Stimulated activated CD4-positive, alpha-beta T cell treated with anti-CD3 and anti-CD28 coated beads, Interleukin-2, amount 100 ng/mL, for 4 hours (primary cell): Measurements from ENCODE around the gene SUSD3.
"Not testable (repeated sequence)": the region's sequence is repeated elsewhere in the genome, so short reads cannot be mapped to it uniquely, and the experiment has no call there.

ENCODE experiments used
- DNase-seq: peaks from one replicate; pipeline ENCODE4 v3.0.0-alpha.2; 2020; ENCODE audit warnings: low read depth

SUSD3 gene

DNA sequence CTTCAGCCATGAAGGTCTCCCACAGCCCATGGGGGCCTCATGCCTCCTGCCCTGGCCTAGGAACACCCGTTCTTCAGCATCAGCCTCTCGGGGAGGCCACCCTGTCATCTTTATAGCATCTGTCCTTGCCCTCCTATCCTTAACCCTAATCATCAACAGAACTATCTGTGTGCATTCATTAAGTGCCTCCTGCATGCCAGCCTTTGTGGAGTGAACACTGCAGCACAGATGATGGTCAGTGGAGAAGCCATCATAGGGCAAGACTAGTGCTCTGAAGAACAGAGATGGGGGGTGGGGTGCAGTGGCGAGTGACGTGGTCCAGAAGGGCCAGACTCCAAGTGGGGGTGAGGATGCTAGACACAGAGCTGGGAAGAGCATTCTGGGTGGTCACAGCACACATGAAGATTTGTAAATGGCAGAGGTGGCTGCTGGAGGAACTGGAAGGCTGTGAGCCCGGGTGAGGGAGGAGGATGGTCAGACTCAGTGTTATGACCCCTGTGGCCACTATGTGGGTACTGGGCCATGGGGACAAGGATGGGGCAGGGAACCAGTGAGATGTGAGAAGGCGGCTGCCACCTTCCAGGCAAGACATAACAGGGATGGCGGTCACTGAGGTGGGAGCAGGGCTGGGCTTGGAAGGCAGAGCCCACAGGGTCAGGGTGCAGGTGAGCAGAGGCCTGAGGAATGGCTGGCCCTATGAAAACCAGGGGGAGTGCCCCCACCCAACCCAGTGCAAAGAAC is 33.9 kb downstream of the SUSD3 start:
- no peak for DNase-seq

DNA sequence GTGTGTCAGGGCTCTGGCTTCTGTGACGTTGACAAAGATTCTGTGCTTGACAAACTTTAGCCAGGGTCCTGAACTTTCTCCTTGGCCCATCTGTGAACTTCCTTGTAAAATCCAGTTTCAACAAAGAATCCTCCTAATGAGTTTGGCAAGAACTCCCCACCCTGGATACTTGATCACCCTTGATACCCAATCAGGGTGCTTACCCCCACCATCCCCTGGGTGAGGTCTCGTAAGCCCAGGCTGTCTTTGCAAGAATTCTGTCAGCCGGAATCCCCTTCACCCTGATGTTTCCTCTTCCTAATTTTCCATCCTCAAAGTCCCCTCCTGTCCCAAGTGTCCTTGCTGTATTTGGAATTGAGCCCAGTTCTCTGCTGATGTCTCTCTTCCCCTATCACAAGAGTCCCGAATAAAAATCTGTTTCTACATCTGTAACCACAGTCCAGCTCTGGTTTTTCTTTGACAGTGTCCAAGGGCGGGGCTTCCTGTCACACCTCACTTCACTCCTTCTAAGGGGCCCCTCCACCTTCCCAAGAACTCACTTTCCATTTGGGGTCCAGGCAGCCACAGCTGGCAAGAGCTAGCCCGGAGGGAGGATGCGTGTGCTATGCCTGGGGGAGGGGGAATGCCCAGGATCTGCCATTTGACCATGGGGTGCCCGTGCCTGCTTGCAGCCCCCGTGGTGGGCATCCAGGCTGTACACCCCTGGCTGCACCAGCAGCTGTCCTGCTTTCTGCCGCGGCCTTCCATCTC is 34.8 kb downstream of the SUSD3 start:
- DNase-seq, result no peak

DNA sequence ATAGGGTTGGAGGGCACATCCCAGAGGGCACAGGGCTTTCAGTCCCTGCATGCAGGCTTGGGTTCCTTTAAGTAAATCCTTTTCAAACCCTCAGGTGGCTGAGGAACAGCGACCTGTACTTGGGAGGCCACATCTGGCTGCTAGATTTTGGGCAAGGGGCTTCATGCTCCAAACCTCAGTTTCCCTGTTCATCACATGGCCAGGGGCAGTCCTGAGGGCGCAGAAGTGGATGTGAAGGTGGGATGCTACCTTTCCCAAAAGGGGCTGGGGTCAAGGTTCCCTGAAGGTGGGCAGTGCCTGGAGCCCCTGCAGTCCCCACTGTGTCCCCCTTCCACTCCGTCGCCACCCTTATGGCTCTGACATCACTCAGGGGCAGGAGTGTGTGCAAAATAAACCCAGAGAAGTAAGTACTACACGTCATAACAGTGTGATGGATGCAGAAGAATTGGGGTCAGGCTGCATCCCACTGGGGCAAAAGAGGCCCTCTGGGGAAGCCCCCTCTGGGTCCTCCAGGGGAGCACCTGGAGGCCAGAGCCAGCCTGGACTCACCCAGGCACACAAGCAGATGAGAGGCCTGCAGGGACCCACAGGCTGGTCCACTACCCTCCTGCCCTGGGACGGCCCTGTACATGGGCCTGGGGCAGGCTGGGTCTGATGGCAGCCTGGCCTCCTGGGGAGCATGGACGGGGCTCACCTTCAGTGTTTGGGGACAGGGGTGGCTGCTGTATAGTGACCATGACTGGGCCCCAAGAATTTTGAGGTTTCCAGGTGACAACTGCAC is 35.6 kb downstream of the SUSD3 start:
- no peak for DNase-seq

DNA sequence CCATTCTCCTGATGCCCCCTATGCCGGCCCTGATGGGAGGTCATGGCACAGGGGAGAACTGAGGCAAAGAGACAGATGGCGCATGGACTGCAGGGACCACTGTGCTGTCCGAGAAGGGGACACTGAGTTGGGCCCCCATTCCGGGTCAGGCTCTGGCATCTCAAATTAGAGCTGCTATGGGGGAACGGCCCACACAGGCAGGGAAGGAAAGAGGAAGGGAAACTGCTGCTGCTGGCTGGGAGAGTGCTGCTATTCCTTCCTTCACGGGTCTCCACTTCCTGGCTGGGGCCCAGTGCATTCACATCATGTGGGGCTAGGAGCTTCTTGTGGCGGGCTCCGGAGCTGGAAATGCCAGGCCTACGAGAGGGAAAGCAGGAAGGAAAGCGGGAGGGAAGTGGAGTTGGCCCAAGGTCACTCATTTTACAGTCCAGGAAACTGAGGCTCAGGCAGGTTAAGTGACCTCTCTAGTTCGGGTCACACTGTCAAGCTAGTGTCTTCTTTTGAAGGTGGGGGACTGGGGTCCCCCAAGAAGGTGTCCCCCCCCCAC is 36.2 kb downstream of the SUSD3 start:
- no peak for DNase-seq

DNA sequence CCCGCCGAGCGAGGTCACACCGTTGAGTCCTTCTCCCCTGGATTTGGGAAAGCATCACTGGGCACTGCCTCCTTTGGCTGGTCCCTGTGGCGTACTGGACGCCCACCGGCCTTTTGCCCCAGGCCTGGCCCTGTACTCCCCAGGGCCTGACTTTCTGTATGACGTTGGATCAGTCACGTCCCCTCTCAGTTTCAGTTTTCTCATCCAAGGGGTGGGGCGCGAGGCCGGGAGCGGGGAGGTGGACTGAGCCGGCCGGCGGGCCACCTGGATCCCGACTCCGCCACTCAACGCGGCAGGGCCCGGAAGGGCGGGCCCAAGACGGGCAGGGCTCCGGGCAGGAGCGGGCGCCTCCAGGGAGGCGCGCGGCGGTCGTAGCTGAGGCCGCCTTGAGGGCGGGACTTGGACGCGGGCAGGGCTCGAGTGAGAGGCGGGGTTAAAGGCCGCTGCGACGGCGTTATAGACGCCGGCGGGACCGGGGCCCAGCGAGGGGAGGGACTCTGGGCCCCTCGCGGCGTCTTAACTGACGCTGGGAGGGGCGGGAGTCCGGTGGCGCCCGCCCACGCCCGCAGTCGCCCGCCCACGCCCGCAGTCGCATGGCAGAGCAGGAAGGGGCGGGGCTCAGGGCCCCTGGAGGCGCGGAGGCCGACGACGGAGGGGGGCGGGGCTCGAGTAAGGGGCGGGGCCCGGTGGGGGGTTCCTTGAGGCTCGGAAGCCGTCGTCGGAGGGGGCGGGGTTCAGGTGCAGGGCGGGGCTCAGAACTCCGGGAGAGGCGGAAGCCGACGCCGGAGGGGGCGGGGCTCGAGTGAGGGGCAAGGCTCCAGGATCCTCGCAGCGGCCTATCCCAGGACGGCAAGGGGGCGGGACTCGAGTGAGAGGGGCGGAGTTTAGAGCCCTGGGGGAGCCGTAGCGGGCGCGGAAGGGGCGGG is 37.0 kb downstream of the SUSD3 start:
- DNase-seq, result peak; percentile 100

DNA sequence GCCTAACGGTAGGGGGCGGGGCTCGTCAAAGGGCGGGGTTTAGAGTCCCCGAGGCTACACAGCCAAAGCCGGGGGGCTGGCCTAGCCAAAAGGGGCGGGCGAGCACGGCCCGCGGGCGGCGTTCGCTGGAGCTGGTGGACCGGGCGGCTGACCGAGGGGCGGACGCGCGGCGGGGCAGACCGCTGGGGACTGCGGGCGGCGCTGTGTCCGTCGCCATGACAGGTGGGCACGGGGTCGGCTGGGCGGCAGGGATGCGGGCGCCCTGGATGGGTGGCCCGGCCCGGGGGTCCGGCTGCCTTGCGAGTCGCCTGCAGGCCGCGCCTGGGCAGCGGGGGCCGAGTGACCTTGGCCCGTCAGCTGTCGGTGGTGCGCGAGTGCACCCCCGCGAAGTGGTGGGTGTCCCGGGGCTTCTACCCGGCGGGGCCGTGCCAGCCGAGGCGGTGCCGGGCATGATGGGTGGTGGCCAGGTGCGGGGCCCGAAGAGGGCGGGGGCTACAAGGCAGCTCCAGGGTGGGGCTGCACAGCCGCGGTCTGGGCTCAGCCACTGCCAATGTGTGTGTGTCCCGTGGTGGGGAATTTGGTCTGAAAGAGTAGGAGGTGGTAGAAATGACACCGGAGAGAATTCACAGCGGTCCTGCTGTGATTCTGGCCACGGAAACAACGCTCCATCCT is 37.8 kb downstream of the SUSD3 start, which contains the start of gene CARD19:
CARD19 (plus strand) TSS at position 87 of the 672 bp plus-strand sequence; CDS start at position 216, 129 bp downstream.
- DNase-seq, result no peak

DNA sequence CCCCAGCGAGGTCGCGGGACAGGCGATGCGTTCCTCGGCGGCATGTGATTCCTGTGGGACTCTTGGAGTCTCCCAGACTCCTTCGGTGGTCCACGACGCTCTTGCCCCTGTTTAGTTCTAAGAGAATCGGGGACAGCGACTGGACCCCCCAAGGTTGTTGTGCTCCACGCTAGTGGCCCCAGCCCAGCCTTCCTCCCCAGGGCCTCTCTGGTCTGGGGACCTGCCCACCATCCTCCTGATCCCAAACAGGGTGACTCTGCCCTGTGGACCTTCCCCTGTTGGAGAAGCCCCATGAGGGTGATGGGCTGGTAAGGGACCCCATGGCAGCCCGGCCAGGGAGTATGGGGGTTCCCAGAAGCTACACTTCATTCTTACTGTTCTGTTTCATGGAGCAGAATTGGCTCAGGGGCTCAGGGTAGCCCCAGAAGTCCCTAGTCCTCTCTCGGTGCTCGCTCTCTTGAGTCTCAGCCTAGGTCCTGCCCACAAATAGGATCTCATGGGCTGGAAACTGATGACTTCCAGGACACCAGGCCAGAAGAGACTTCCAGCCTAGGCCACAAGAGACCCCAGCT is 38.4 kb downstream of the SUSD3 start:
- DNase-seq, result no peak

DNA sequence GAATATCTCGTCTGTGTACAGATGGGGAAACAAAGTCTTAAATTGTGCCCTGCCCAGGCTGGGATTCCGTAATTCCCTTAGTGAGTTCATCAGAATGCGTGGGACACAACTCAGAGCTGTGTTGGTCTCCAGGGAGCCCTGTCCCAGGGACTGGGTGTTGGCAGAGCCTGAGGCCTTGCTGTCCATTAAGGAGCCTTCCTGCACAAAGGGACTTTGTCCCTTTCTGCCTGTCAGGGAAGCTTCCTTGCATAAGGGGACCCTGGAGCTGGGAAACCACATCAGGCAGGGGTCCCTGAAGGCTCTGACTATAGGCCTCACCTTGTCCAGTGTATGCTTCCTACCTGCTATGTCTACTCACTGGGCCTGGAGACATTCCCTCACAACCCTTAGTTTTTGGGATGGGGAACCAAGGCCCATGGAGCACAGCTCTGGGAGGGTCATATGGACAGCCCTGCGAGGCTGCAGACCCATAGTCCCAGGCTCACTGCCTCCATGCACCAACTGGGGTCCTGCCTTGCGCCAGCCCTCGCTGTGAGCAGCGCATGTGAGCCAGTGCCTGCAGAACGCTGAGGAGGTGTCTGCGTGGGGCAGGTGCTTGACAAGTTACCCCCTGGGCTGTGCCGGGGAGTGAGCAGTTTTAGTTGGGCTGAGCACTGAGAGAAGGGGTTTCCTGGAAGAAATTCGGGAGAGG is 39.2 kb downstream of the SUSD3 start:
- no peak for DNase-seq

DNA sequence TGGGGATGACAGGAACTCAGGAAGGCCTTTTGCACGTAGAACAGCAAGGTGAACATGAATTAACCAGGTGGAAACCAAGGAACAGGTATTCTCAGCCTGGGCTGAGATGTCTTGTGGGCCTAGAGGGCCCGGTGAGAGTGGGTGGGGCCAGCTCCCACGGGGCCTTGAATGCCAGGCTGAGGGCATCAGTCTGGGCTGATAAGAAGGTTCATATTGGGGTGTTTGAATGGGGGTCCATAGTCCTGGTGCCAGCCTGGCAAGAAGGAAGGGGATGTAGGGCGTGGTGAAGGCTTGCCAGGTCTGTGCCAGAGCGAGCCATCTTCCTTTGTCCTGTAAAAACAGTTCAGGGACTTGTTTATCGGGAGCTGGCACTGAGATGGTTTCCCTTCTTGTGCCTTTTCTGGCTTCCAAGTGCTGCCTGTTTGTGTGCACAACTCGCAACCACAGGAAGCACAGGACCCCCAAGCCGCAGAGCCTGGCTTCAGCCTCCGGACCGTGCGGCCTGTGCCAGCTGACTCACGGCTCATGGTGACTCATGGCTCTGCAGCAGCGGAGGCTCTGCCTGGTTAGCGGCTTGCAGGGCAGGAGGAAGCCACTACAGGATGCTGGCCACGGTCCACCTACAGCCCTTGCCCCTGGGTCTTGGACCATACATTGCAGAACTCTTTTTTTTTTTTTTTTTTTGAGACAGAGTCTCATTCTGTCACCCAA is 39.9 kb downstream of the SUSD3 start:
- peak; percentile 41 for DNase-seq

DNA sequence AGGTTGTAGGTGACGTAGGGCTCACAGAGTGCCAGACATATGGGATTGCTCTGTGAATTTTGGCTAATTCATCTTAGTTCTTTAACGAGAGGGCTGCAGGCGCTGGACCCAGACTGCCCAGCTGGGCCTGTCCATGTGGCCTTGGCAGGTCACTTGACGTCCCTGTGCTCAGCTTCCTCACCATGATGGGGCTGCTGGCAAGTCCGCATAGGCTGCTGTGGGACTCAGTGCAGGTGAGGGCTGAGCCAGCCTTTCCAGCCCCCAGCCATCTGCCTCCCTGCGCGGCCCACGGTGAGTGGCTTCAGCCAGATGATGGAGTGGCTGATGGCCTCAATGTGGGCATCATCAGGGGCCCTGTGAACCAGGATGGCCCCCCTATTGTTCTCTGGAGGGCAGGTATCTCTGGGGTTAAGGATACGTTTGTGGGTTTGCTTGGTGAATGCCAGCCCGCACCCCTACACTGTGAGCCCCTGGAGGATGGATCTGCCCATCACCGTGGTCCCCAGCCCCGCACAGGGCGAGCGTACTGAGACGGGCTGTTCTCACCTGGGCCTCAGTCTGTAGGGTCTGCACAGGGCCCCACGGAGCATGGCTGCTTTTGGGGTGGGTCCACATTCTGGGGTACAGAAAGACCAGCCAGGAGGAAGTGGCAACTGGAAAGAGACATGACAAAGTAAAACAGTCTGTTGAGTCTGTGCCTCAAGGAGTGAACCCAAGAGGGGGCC is 41.2 kb downstream of the SUSD3 start:
- no peak for DNase-seq

DNA sequence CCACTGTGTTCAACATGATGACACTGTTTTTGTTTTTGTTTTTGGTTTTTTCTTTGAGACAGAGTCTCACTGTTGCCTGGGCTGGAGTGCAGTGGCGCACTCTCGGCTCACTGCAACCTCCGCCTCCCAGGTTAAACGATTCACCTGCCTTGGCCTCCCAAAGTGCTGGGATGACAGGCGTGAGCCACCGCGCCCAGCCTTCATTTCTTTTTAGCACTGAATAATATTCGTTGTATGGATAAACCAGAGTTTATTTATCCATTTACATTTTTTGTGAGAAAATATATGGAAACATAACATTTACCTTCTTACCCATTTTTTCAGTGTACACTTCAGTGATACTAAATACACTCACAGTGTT is 41.8 kb downstream of the SUSD3 start:
- no peak for DNase-seq

DNA sequence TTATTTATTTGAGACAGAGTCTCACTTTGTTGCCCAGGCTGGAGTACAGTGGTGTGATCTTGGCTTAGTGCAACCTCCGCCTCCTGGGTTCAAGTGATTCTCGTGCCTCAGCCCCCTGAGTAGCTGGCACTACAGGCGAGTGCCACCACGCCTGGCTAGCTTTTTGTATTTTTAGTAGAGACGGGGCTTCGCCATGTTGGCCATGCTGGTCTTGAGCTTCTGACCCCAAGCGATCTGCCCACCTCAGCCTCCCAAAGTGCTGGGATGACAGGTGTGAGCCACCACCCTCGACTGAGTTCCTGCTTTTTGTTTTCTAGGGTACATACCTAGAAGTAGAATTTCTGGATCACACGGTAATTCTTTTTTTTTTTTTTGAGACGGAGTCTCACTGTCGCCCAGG is 42.6 kb downstream of the SUSD3 start:
- DNase-seq, result not testable (repeated sequence)

DNA sequence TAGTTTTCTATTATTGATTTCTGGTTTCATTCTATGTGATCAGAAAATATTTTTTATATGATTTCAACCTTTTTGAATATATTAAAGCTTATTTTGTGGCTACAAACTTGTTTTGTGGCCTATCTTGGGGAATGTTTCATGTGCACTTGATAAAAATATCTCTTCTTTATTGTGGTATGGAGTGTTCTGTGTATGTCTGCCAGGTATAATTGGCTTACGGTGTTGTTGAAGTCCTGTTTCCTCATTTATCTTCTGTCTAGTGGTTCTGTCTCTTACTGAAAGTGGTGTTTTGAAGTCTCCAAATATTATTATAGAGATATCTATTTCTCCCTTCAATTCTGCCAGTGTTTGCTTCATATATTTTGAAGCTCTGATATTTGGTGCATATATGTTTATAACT is 47.1 kb downstream of the SUSD3 start:
- DNase-seq, result no peak

DNA sequence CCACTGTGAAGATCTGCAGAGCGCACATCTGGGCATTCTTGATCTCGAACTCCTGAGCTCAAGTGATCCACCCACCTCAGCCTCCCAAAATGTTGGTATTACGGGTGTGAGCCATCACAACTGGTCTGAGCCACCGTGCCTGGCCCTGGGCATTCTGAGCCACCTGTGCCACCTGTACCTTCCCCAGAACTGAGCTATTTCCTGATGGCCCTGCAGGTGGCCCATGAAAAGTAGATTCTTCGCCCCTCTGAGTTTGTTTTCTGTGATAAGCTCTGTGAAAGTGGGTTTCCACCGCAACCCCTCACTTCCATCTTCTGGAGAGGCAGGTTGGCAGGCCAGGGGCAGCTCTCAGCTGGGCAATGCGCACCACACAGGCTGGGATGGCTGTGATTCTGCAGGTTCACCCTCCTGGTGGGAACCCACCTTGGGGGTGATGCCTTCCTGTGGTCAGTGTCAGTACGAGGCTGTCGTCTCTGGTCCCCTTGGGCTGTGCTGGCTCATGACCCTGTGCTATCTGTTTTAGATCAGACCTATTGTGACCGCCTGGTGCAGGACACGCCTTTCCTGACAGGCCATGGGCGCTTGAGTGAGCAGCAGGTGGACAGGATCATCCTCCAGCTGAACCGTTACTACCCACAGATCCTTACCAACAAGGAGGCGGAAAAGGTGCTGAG is 48.8 kb downstream of the SUSD3 start:
- no peak for DNase-seq

DNA sequence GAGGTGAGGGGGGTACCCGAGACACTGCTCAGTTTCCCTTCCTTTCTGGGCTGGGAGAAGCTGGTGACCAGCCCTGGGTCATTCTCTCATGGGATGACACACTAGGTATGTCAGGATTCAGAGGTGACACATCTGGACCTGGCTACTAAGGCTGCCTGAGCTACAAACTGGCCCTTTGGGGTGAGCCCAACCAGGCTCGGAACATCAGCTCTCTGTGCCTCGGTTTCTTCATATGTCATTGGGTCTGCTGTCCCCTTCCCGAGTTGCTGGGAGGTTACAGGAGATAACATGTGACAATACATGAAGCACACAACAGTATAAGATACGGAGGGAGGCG is 49.3 kb downstream of the SUSD3 start:
- DNase-seq, result no peak

DNA sequence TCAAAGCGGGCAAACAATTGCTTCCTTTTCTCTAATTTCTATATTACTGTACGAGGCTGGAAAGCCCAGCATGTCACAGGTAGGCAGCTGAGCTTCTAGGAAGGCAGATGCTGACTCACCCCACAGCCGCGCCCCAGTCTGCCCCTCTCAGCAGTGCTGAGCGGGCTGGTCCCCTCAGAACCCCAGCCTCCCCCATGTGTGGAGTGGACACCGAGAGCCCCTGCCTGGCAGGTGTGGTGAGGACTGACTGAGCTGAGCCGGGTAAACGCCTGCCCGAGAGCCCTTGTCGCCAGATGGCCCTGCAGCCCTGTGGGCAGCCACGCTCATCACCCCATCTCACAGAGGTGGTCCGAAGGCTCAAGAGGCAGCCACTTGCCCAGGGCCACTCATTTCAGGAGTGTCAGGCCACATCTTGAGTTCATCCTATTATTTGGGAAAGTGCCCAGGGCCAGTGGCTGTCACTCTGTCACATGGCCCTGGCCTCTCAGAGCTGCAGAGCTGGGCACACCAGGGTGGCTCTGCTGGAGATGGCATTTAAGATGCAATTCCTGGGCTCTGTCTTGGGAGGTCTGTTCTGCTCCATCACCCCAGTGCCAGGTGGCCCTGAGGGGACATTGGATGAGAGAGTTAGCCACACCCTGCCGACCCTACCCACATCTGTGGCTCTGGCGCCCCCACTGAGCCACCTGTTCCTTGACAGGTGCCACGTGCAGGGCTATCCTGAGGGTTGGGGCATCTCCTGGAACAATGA is 50.0 kb downstream of the SUSD3 start:
- DNase-seq, result no peak

DNA sequence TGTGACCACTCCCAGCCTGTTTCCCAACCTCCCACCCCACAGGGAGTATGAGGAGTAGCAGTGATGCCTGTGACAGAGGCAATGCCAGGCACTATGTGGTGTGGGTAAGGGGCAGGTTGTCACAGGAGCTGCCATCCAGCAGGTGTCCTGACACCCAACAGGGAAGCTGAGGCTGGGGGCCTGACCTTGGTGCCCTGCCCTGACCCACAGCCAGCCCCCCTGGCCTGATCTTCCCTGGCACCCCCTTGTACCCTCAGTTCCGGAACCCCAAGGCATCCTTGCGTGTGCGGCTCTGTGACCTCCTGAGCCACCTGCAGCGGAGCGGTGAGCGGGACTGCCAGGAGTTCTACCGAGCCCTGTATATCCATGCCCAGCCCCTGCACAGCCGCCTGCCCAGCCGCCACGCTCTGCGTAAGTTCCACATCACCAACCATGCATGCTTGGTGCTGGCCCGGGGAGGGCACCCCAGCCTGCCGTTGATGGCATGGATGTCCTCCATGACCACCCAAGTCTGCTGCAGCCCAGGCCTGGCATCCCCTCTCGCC is 51.9 kb downstream of the SUSD3 start:
- no peak for DNase-seq
